HL-60/S4 treated with retinoic acid at 250 ng/mL for 4 days and 3 days (cell line): ENCODE results near the gene POU5F1.
"Not testable (repeated sequence)": the region's sequence is repeated elsewhere in the genome, so short reads cannot be mapped to it uniquely, and the experiment has no call there.

Experiments used
- in situ Hi-C: fragments of 300-500 bp; cut with MboI; formaldehyde crosslinking; loops from 2 replicates; pipeline ENCODE4 v1.7.0; 2022; ENCODE audit warnings: low sequenced_read_pairs

POU5F1 gene

GRCh38 chr6:31192431-31193105 is 22.1 kb upstream of the POU5F1 start:
- in situ Hi-C loops: loop anchor here (5.0 to 10.0 kb wide), 2 partner anchors 55 to 172 kb away; partner anchors contain the start of gene PSORS1C2

- in situ Hi-C loops: loop anchor here (5.0 to 10.0 kb wide), 2 partner anchors 53 to 174 kb away; partner anchors contain the start of gene PSORS1C2
Measured at GRCh38 chr6:31190488-31190887, 20.0 kb upstream of the POU5F1 start.

- in situ Hi-C loops: not testable (repeated sequence)
Measured at GRCh38 chr6:31189223-31189622, 18.7 kb upstream of the POU5F1 start.

- in situ Hi-C loops: no loop called here
Measured at GRCh38 chr6:31187780-31188194, 17.3 kb upstream of the POU5F1 start.

- in situ Hi-C loops: no loop called here
Measured at GRCh38 chr6:31186052-31186734, 15.7 kb upstream of the POU5F1 start.

- in situ Hi-C loops: not testable (repeated sequence)
Measured at GRCh38 chr6:31185695-31186051, 15.2 kb upstream of the POU5F1 start.

- in situ Hi-C loops: not testable (repeated sequence)
Measured at GRCh38 chr6:31183859-31184258, 13.4 kb upstream of the POU5F1 start.

GRCh38 chr6:31183287-31183686 is 12.8 kb upstream of the POU5F1 start:
- in situ Hi-C loops: not testable (repeated sequence)

- in situ Hi-C loops: no loop called here
Measured at GRCh38 chr6:31180500-31180899, 10.0 kb upstream of the POU5F1 start.

- in situ Hi-C loops: no loop called here
Measured at GRCh38 chr6:31179896-31180295, 9.4 kb upstream of the POU5F1 start.

GRCh38 chr6:31179042-31179386 is 8.5 kb upstream of the POU5F1 start:
- in situ Hi-C loops: no loop called here

- in situ Hi-C loops: no loop called here
Measured at GRCh38 chr6:31178143-31179041, 7.9 kb upstream of the POU5F1 start.

- in situ Hi-C loops: no loop called here
Measured at GRCh38 chr6:31175971-31176370, 5.5 kb upstream of the POU5F1 start.

GRCh38 chr6:31174378-31174777 is 3.9 kb upstream of the POU5F1 start:
- in situ Hi-C loops: no loop called here

- in situ Hi-C loops: no loop called here
Measured at GRCh38 chr6:31173406-31173805, 2.9 kb upstream of the POU5F1 start.

- in situ Hi-C loops: no loop called here
Measured at GRCh38 chr6:31172973-31173384, 2.5 kb upstream of the POU5F1 start.

GRCh38 chr6:31171931-31172905 is 1.7 kb upstream of the POU5F1 start:
- in situ Hi-C loops: no loop called here

- in situ Hi-C loops: no loop called here
Measured at GRCh38 chr6:31170987-31171671, 647 bp upstream of the POU5F1 start.

- in situ Hi-C loops: not testable (repeated sequence)
Measured at GRCh38 chr6:31169858-31170599, 453 bp downstream of the POU5F1 start.
